ENCODE measurements around the gene LEMD2.
A peak's percentile ranks its signal among the peaks of the same experiment; 100 is the strongest.

LEMD2 gene

GRCh38 chr6:33766921-33767907 is 21.7 kb downstream of the LEMD2 start:
- H3K4me3 ChIP-seq (ENCODE audit: low read length in 2 of 2), result no peak overlapping the region
- no peak overlapping the region for H3K9ac ChIP-seq (ENCODE audit: low read depth in 1 of 2, low read length in 2 of 2)
- H3K36me3 ChIP-seq (ENCODE audit: control insufficient read depth in 2 of 2, insufficient read depth in 2 of 2, low read length in 2 of 2), result peaks cover 0 to 3% of the 10 kb centered on the region in 2 donors
- no peak overlapping the region for H3K27ac ChIP-seq (ENCODE audit: low read depth in 2 of 2, low read length in 2 of 2)
- no peaks in the 10 kb centered on the region for H3K27me3 ChIP-seq (ENCODE audit: control insufficient read depth in 2 of 2, insufficient read depth in 2 of 2, low read length in 2 of 2)
- peaks cover 1 to 12% of the 10 kb centered on the region in 2 donors for H3K4me1 ChIP-seq (ENCODE audit: control insufficient read depth in 2 of 2, insufficient read depth in 2 of 2, low read length in 2 of 2)
- H3K9me3 ChIP-seq (ENCODE audit: control insufficient read depth in 2 of 2, low read length in 2 of 2), result no peaks in the 10 kb centered on the region

- H3K9me3 ChIP-seq (ENCODE audit: control insufficient read depth in 2 of 2, low read length in 2 of 2), result no peaks in the 10 kb centered on the region
- no peak overlapping the region for H3K4me3 ChIP-seq (ENCODE audit: low read length in 2 of 2)
- H3K27ac ChIP-seq (ENCODE audit: low read depth in 2 of 2, low read length in 2 of 2), result no peak overlapping the region
- no peaks in the 10 kb centered on the region for H3K27me3 ChIP-seq (ENCODE audit: control insufficient read depth in 2 of 2, insufficient read depth in 2 of 2, low read length in 2 of 2)
- H3K9ac ChIP-seq (ENCODE audit: low read depth in 1 of 2, low read length in 2 of 2), result no peak overlapping the region
- no peaks in the 10 kb centered on the region for H3K36me3 ChIP-seq (ENCODE audit: control insufficient read depth in 2 of 2, insufficient read depth in 2 of 2, low read length in 2 of 2)
- H3K4me1 ChIP-seq (ENCODE audit: control insufficient read depth in 2 of 2, insufficient read depth in 2 of 2, low read length in 2 of 2), result peaks cover 9 to 11% of the 10 kb centered on the region in 2 donors
These were observed 23.6 kb downstream of the LEMD2 start for GRCh38 chr6:33765368-33765767.

GRCh38 chr6:33764036-33764435 is 24.9 kb downstream of the LEMD2 start:
- H3K9me3 ChIP-seq (ENCODE audit: control insufficient read depth in 2 of 2, low read length in 2 of 2), result no peaks in the 10 kb centered on the region
- no peak overlapping the region for H3K27ac ChIP-seq (ENCODE audit: low read depth in 2 of 2, low read length in 2 of 2)
- no peak overlapping the region for H3K9ac ChIP-seq (ENCODE audit: low read depth in 1 of 2, low read length in 2 of 2)
- no peak overlapping the region for H3K4me3 ChIP-seq (ENCODE audit: low read length in 2 of 2)
- H3K36me3 ChIP-seq (ENCODE audit: control insufficient read depth in 2 of 2, insufficient read depth in 2 of 2, low read length in 2 of 2), result no peaks in the 10 kb centered on the region
- H3K4me1 ChIP-seq (ENCODE audit: control insufficient read depth in 2 of 2, insufficient read depth in 2 of 2, low read length in 2 of 2), result peaks cover 9 to 11% of the 10 kb centered on the region in 2 donors
- H3K27me3 ChIP-seq (ENCODE audit: control insufficient read depth in 2 of 2, insufficient read depth in 2 of 2, low read length in 2 of 2), result no peaks in the 10 kb centered on the region

- no peaks in the 10 kb centered on the region for H3K9me3 ChIP-seq (ENCODE audit: control insufficient read depth in 2 of 2, low read length in 2 of 2)
- H3K27ac ChIP-seq (ENCODE audit: low read depth in 2 of 2, low read length in 2 of 2), result no peak overlapping the region
- H3K36me3 ChIP-seq (ENCODE audit: control insufficient read depth in 2 of 2, insufficient read depth in 2 of 2, low read length in 2 of 2), result no peaks in the 10 kb centered on the region
- H3K9ac ChIP-seq (ENCODE audit: low read depth in 1 of 2, low read length in 2 of 2), result no peak overlapping the region
- peaks cover 8 to 9% of the 10 kb centered on the region in 2 donors for H3K4me1 ChIP-seq (ENCODE audit: control insufficient read depth in 2 of 2, insufficient read depth in 2 of 2, low read length in 2 of 2)
- no peaks in the 10 kb centered on the region for H3K27me3 ChIP-seq (ENCODE audit: control insufficient read depth in 2 of 2, insufficient read depth in 2 of 2, low read length in 2 of 2)
- no peak overlapping the region for H3K4me3 ChIP-seq (ENCODE audit: low read length in 2 of 2)
These were observed 25.4 kb downstream of the LEMD2 start for GRCh38 chr6:33763483-33763882.

GRCh38 chr6:33762713-33763112 is 26.2 kb downstream of the LEMD2 start:
- Histone ChIP-seq H3K27ac (ENCODE audit: low read depth in 2 of 2, low read length in 2 of 2) (no peak overlapping the region), H3K9me3 (ENCODE audit: control insufficient read depth in 2 of 2, low read length in 2 of 2) (no peaks in the 10 kb centered on the region), H3K4me1 (ENCODE audit: control insufficient read depth in 2 of 2, insufficient read depth in 2 of 2, low read length in 2 of 2) (peaks cover 8 to 9% of the 10 kb centered on the region in 2 donors), H3K9ac (ENCODE audit: low read depth in 1 of 2, low read length in 2 of 2) (no peak overlapping the region), H3K4me3 (ENCODE audit: low read length in 2 of 2) (no peak overlapping the region), H3K27me3 (ENCODE audit: control insufficient read depth in 2 of 2, insufficient read depth in 2 of 2, low read length in 2 of 2) (no peaks in the 10 kb centered on the region), H3K36me3 (ENCODE audit: control insufficient read depth in 2 of 2, insufficient read depth in 2 of 2, low read length in 2 of 2) (no peaks in the 10 kb centered on the region)

- peak overlapping the region in 1 of 2 donors; percentile 32 for H3K27ac ChIP-seq (ENCODE audit: low read depth in 2 of 2, low read length in 2 of 2)
- no peaks in the 10 kb centered on the region for H3K36me3 ChIP-seq (ENCODE audit: control insufficient read depth in 2 of 2, insufficient read depth in 2 of 2, low read length in 2 of 2)
- peaks cover 8 to 10% of the 10 kb centered on the region in 2 donors for H3K4me1 ChIP-seq (ENCODE audit: control insufficient read depth in 2 of 2, insufficient read depth in 2 of 2, low read length in 2 of 2)
- H3K9me3 ChIP-seq (ENCODE audit: control insufficient read depth in 2 of 2, low read length in 2 of 2), result no peaks in the 10 kb centered on the region
- no peaks in the 10 kb centered on the region for H3K27me3 ChIP-seq (ENCODE audit: control insufficient read depth in 2 of 2, insufficient read depth in 2 of 2, low read length in 2 of 2)
- no peak overlapping the region for H3K4me3 ChIP-seq (ENCODE audit: low read length in 2 of 2)
- no peak overlapping the region for H3K9ac ChIP-seq (ENCODE audit: low read depth in 1 of 2, low read length in 2 of 2)
These were observed 26.9 kb downstream of the LEMD2 start for GRCh38 chr6:33761922-33762629.

- H3K4me3 ChIP-seq (ENCODE audit: low read length in 2 of 2), result no peak overlapping the region
- H3K27ac ChIP-seq (ENCODE audit: low read depth in 2 of 2, low read length in 2 of 2), result peak overlapping the region in 1 of 2 donors; percentile 32
- H3K4me1 ChIP-seq (ENCODE audit: control insufficient read depth in 2 of 2, insufficient read depth in 2 of 2, low read length in 2 of 2), result peaks cover 10 to 15% of the 10 kb centered on the region in 2 donors
- H3K36me3 ChIP-seq (ENCODE audit: control insufficient read depth in 2 of 2, insufficient read depth in 2 of 2, low read length in 2 of 2), result no peaks in the 10 kb centered on the region
- no peak overlapping the region for H3K9ac ChIP-seq (ENCODE audit: low read depth in 1 of 2, low read length in 2 of 2)
- no peaks in the 10 kb centered on the region for H3K27me3 ChIP-seq (ENCODE audit: control insufficient read depth in 2 of 2, insufficient read depth in 2 of 2, low read length in 2 of 2)
- no peaks in the 10 kb centered on the region for H3K9me3 ChIP-seq (ENCODE audit: control insufficient read depth in 2 of 2, low read length in 2 of 2)
These were observed 27.4 kb downstream of the LEMD2 start for GRCh38 chr6:33761581-33761921.

GRCh38 chr6:33759887-33760629 is 28.9 kb downstream of the LEMD2 start:
- H3K27ac ChIP-seq (ENCODE audit: low read depth in 2 of 2, low read length in 2 of 2), result peak overlapping the region in 1 of 2 donors; percentile 61
- H3K4me1 ChIP-seq (ENCODE audit: control insufficient read depth in 2 of 2, insufficient read depth in 2 of 2, low read length in 2 of 2), result peaks cover 11 to 15% of the 10 kb centered on the region in 2 donors
- H3K9me3 ChIP-seq (ENCODE audit: control insufficient read depth in 2 of 2, low read length in 2 of 2), result no peaks in the 10 kb centered on the region
- no peaks in the 10 kb centered on the region for H3K27me3 ChIP-seq (ENCODE audit: control insufficient read depth in 2 of 2, insufficient read depth in 2 of 2, low read length in 2 of 2)
- H3K36me3 ChIP-seq (ENCODE audit: control insufficient read depth in 2 of 2, insufficient read depth in 2 of 2, low read length in 2 of 2), result no peaks in the 10 kb centered on the region
- H3K4me3 ChIP-seq (ENCODE audit: low read length in 2 of 2), result no peak overlapping the region
- no peak overlapping the region for H3K9ac ChIP-seq (ENCODE audit: low read depth in 1 of 2, low read length in 2 of 2)

- peak overlapping the region in 1 of 2 donors; percentile 61 for H3K27ac ChIP-seq (ENCODE audit: low read depth in 2 of 2, low read length in 2 of 2)
- H3K27me3 ChIP-seq (ENCODE audit: control insufficient read depth in 2 of 2, insufficient read depth in 2 of 2, low read length in 2 of 2), result no peaks in the 10 kb centered on the region
- no peak overlapping the region for H3K9ac ChIP-seq (ENCODE audit: low read depth in 1 of 2, low read length in 2 of 2)
- H3K9me3 ChIP-seq (ENCODE audit: control insufficient read depth in 2 of 2, low read length in 2 of 2), result no peaks in the 10 kb centered on the region
- H3K36me3 ChIP-seq (ENCODE audit: control insufficient read depth in 2 of 2, insufficient read depth in 2 of 2, low read length in 2 of 2), result no peaks in the 10 kb centered on the region
- H3K4me1 ChIP-seq (ENCODE audit: control insufficient read depth in 2 of 2, insufficient read depth in 2 of 2, low read length in 2 of 2), result peaks cover 11 to 15% of the 10 kb centered on the region in 2 donors
- H3K4me3 ChIP-seq (ENCODE audit: low read length in 2 of 2), result no peak overlapping the region
These were observed 30.1 kb downstream of the LEMD2 start for GRCh38 chr6:33758815-33759216.

Measured in mucosa of rectum (tissue), 2 donors.